ENCODE data around the gene ALDH3A1.

ALDH3A1 gene

DNA sequence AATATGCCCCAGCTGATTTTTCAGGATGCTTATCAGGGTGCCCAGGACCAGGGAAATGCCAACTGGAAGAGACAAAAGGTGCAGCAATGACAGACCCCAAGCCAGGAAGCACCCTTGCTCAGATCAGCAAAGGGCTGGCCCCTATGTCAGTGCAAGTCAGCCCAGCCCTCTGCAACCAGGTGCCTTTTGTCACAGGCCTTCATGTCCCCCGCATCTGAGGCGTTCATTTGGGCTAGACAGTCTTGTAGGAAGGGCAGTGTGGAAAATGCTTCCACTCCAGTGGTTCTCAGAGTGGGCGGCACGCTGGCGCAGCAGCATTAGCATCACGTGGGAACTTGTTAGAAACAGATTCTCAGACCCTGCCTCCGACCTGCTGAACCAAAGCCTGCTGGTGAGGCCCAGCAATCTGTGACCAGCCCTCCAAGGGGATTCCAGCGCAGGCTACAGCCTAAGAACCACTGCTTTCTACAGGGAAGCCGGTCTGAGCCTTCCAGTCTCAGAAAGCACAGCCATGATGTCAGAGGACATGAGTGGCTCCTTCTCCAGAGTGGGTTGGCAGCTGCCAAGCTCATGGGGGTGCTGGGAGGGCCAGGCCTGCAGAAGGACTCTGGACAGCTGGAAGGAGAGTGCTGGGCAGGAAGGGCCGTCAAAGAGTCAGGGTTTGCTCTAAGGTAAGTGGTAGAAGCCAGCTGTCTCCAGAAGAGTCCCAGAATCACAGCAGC, 44.8 kb downstream of the ALDH3A1 start:
- no peak for DNase-seq (ENCODE audit: low spot score)

DNA sequence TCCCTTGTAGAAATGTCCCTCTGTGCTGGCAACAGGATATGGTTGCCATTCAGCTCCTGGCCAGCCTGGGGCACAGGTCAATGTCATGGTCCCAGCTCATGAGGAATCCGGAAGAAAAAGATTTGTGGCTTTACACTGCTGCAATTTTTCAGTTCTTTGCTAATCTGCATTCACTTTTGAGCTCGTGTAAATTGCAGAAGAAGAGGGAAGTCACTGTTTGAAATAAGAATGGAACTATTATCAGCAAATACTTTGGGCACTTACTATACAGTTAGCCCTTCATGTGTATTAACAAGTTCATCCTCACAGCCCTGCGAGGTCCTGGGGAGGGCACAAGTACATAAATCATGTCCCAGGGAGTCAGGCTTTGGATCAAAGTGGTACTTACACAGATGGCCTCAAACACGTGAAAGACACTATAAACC, 45.9 kb downstream of the ALDH3A1 start:
- DNase-seq (ENCODE audit: low spot score): no peak

Measured in hematopoietic multipotent progenitor cell treated with erythropoietin and hydrocortisone succinate and interleukin-3 and kit ligand, for 15 days (in vitro differentiated cells).